HepG2 (cell line): ENCODE data around the gene POLA2. TPM values are rescaled to one million over a fixed set of nuclear protein-coding genes. Genes with fewer than 3 reads are reported as not detected.
A peak's percentile ranks its signal among the peaks of the same experiment; 100 is the strongest.

Source experiments
- ATAC-seq: fragments of 200-7000 bp; cut with Tn5 transposase; 3 replicates; pipeline ENCODE4 v1.9.1; 2020; ENCODE audit warnings: mild to moderate bottlenecking, moderate library complexity
- BruUV-seq: library from RNA; stranded (reverse); fragments of 400-500 nt; replicated peaks from 2 replicates; lab custom pipeline; 2021; lab: Mats Ljungman, UMichigan
- CTCF ChIA-PET: fragments of 300-600 bp; formaldehyde crosslinking; extraction: SDS; loops from one replicate; lab custom pipeline; 2021; ENCODE audit warnings: low total read pairs, inconsistent platforms, low intra/inter-chr PET ratio; lab: Yijun Ruan, JAX
- POLR2A ChIA-PET: fragments of 350-600 bp; sonication (Branson Sonifier 250); formaldehyde crosslinking; loops from one replicate; lab custom pipeline; 2020; ENCODE audit warnings: antibody characterized with exemption, inconsistent platforms; lab: Yijun Ruan, JAX
- DNase-seq: peaks from one replicate; pipeline ENCODE4 v3.0.0-alpha.2; 2015; ENCODE audit warnings: low spot score
- FAIRE-seq: peaks from 3 replicates; lab custom pipeline; 2011; peaks lifted over from hg19 to GRCh38; lab: Jason Lieb, UNC
- H2AFZ ChIP-seq: one replicate; pipeline ENCODE4 v1.6.1; 2011; ENCODE audit warnings: low read length, inconsistent platforms
- H3K27ac ChIP-seq: fragments of 300-600 bp; 3 replicates; pipeline ENCODE4 v1.8.0; 2011; ENCODE audit warnings: mixed run types, mild to moderate bottlenecking, mixed read lengths, low read length, inconsistent platforms; ENCODE audit not compliant: insufficient read depth; ENCODE audit errors: extremely low read length
- H3K27me3 ChIP-seq, 2 experiments: fragments of 200-600 bp in 1 of 2; 2 replicates in 1 of 2; 3 replicates in 1 of 2; pipeline versions ENCODE4 v1.6.0 to v1.8.0; 2011; ENCODE audit warnings: low read length in 2 of 2, mild to moderate bottlenecking in 2 of 2, moderate library complexity in 2 of 2, inconsistent platforms in 1 of 2; ENCODE audit not compliant: insufficient read depth in 2 of 2, control insufficient read depth in 1 of 2
- H3K36me3 ChIP-seq, 2 experiments: fragments of 200-600 bp in 1 of 2; replicated peaks in 1 of 2; 2 replicates in 1 of 2; 3 replicates in 1 of 2; pipeline versions ENCODE4 v1.5.1 to v1.8.0; 2011; ENCODE audit warnings: low read length in 2 of 2, inconsistent platforms in 1 of 2; ENCODE audit not compliant: insufficient read depth in 2 of 2, control insufficient read depth in 1 of 2
- H3K4me1 ChIP-seq: 2 replicates; pipeline ENCODE4 v1.5.1; 2012; ENCODE audit warnings: low read length, inconsistent platforms; ENCODE audit not compliant: insufficient read depth
- H3K4me2 ChIP-seq: 2 replicates; pipeline ENCODE4 v1.6.0; 2011; ENCODE audit warnings: low read depth, low read length, inconsistent platforms
- H3K4me3 ChIP-seq, 3 experiments: fragments of 200-600 bp in 1 of 3; sonication (generic), shearing (Covaris generic) in 1 of 3; replicated peaks in 1 of 3; 2 replicates each; pipeline ENCODE4 v1.5.1; 2011 to 2016; ENCODE audit warnings: low read length in 3 of 3, inconsistent platforms in 2 of 3, low read depth in 2 of 3, mild to moderate bottlenecking in 2 of 3, control low read depth in 1 of 3, mixed read lengths in 1 of 3; ENCODE audit not compliant: insufficient read depth in 1 of 3
- H3K79me2 ChIP-seq: one replicate; pipeline ENCODE4 v1.6.1; 2011; ENCODE audit warnings: low read length, inconsistent platforms; ENCODE audit not compliant: insufficient read depth
- H3K9ac ChIP-seq: 2 replicates; pipeline ENCODE4 v1.6.0; 2011; ENCODE audit warnings: mild to moderate bottlenecking, low read depth, low read length, inconsistent platforms; ENCODE audit not compliant: insufficient read depth
- H3K9me3 ChIP-seq: 2 replicates; pipeline ENCODE4 v1.5.1; 2012; ENCODE audit warnings: mild to moderate bottlenecking, low read length
- H4K20me1 ChIP-seq: 2 replicates; pipeline ENCODE4 v1.6.0; 2011; ENCODE audit warnings: inconsistent platforms, mild to moderate bottlenecking, low read length, moderate library complexity; ENCODE audit not compliant: insufficient read depth
- DPF2 ChIP-seq: sonication (generic); formaldehyde crosslinking; IDR thresholded peaks from 2 replicates; pipeline ENCODE4 v1.4.0; 2020; ENCODE audit warnings: mild to moderate bottlenecking, low read depth, missing genetic modification reagents, borderline replicate concordance
- DZIP1 ChIP-seq: sonication (generic); formaldehyde crosslinking; IDR thresholded peaks from 2 replicates; pipeline ENCODE4 v1.5.0; 2020; ENCODE audit warnings: mild to moderate bottlenecking, missing genetic modification reagents
- ELK4 ChIP-seq: sonication (generic); formaldehyde crosslinking; IDR thresholded peaks from 2 replicates; pipeline ENCODE4 v1.9.0; 2021; ENCODE audit warnings: missing genetic modification reagents, borderline replicate concordance
- GTF3A ChIP-seq: sonication (generic); formaldehyde crosslinking; conservative IDR thresholded peaks from 2 replicates; pipeline ENCODE4 v1.4.0; 2020; ENCODE audit warnings: mild to moderate bottlenecking, missing genetic modification reagents
- HNRNPLL ChIP-seq: fragments of 200-400 bp; formaldehyde crosslinking; IDR thresholded peaks from 2 replicates; pipeline ENCODE4 v1.6.1; 2017; ENCODE audit warnings: mild to moderate bottlenecking, low read depth, low read length; ENCODE audit not compliant: poor library complexity, severe bottlenecking
- SMARCE1 ChIP-seq: fragments of 450-650 bp; IDR thresholded peaks from 2 replicates; pipeline ENCODE4 v1.6.1; 2017; ENCODE audit warnings: borderline replicate concordance
- TSC22D2 ChIP-seq: sonication (generic); formaldehyde crosslinking; IDR thresholded peaks from 2 replicates; pipeline ENCODE4 v1.5.1; 2020; ENCODE audit warnings: missing genetic modification reagents, mild to moderate bottlenecking, borderline replicate concordance
- ZBTB43 ChIP-seq: sonication (generic); formaldehyde crosslinking; conservative IDR thresholded peaks from 2 replicates; pipeline ENCODE4 v1.4.0; 2020; ENCODE audit warnings: missing genetic modification reagents
- ZFP36L1 ChIP-seq: sonication (generic); formaldehyde crosslinking; IDR thresholded peaks from 2 replicates; pipeline ENCODE4 v1.8.0; 2022; ENCODE audit warnings: mild to moderate bottlenecking, missing genetic modification reagents, moderate library complexity
- ZNF513 ChIP-seq: sonication (generic); formaldehyde crosslinking; conservative IDR thresholded peaks from 2 replicates; pipeline ENCODE4 v1.5.0; 2020; ENCODE audit warnings: missing genetic modification reagents
- ZNF543 ChIP-seq: sonication (generic); formaldehyde crosslinking; IDR thresholded peaks from 2 replicates; pipeline ENCODE4 v1.4.0; 2020; ENCODE audit warnings: mild to moderate bottlenecking, missing genetic modification reagents
- ZNF580 ChIP-seq: IDR thresholded peaks from 2 replicates; pipeline ENCODE4 v1.6.1; 2016; ENCODE audit warnings: low read depth, borderline replicate concordance
- ZNF672 ChIP-seq: sonication (generic); formaldehyde crosslinking; IDR thresholded peaks from 2 replicates; pipeline ENCODE4 v1.8.1; 2022; ENCODE audit warnings: missing genetic modification reagents
- ZNF782 ChIP-seq: sonication (generic); formaldehyde crosslinking; IDR thresholded peaks from 2 replicates; pipeline ENCODE4 v1.4.0; 2020; ENCODE audit warnings: missing genetic modification reagents, mild to moderate bottlenecking, borderline replicate concordance
- WGBS: methylation state at CpG from one replicate; pipeline ENCODE4 v1.1.6; 2017; ENCODE audit warnings: low lambda C conversion rate; 5-methylcytosine and 5-hydroxymethylcytosine counted together
- in situ Hi-C: cut with HindIII; loops from 2 replicates; pipeline ENCODE4 v1.10.0; 2017; ENCODE audit warnings: low pct_unique_long_range_greater_than_20kb; ENCODE audit not compliant: extremely low pct_ligation_motif_present
- intact Hi-C: fragments of 100-400 bp; cut with micrococcal nuclease; formaldehyde crosslinking; loops from one replicate; pipeline ENCODE4 v1.10.0; 2022; ENCODE audit not compliant: unreplicated experiment
- polyA plus RNA-seq, 8 experiments: library from polyadenylated mRNA; depleted of rRNA in 3 of 8; stranded (reverse) in 7 of 8; unstranded in 1 of 8; fragments of >200 nt; fragmentation: Illumina TruSeq in 4 of 8; extraction: Trizol in 4 of 8; gene quantifications; 2 replicates each; pipeline versions ENCODE4 v1.2.1 to v1.2.3, GENCODE V29; 2011 to 2016; ENCODE audit warnings: low read depth in 4 of 8, missing spikeins in 1 of 8, mixed read lengths in 1 of 8; ENCODE audit not compliant: insufficient read depth in 1 of 8
- total RNA-seq, 5 experiments: library from RNA; depleted of rRNA; stranded (reverse); fragments of >200 nt; fragmentation: Illumina TruSeq; extraction: Trizol; gene quantifications; 2 replicates each; pipeline ENCODE4 v1.2.3, GENCODE V29; 2016; ENCODE audit warnings: low read depth in 1 of 5

The POLA2 gene
- total and polyA plus RNA-seq, 2 of the 13 experiments (the other 11 are each of a cell fraction or from before 2014, with no cell fraction given), result 9.7 to 15.6 TPM

- TF ChIP-seq DPF2 (CRISPR knock-in tag), result no peak
- no peak; the same call in 1 of the 2 replicates for TF ChIP-seq ZNF543 (CRISPR knock-in tag)
- no peak for TF ChIP-seq GTF3A (CRISPR knock-in tag)
- no peak for TF ChIP-seq SMARCE1
- TF ChIP-seq ZNF672 (CRISPR knock-in tag), result no peak
These were observed 53.6 kb downstream of the POLA2 start (continued) for GRCh38 chr11:65315204-65315865.

GRCh38 chr11:65315866-65316226 lies 54.1 kb downstream of the POLA2 start:
- peaks cover 54% of the 10 kb centered on the region for H3K4me1 ChIP-seq
- H3K36me3 ChIP-seq, result peaks cover under 1 to 7% of the 10 kb centered on the region in 2 experiments; a peak in 2 of 5 replicates
- no peak for DNase-seq
- no peaks in the 10 kb centered on the region for H3K9me3 ChIP-seq
- FAIRE-seq, result no peak
- H3K4me2 ChIP-seq, result peak overlapping the region; percentile 88
- in situ Hi-C loops (loop anchor here (5.0 kb wide), 1 partner anchor 39 kb away; no protein-coding TSS in a partner anchor), intact Hi-C loops (loop anchor here (1.0 kb wide), 2 partner anchors 14 to 41 kb away; no protein-coding TSS in a partner anchor)
- peaks cover 33% of the 10 kb centered on the region for H3K79me2 ChIP-seq
- ChIA-PET POLR2A (interaction anchor here (0.8 to 5.5 kb wide), 15 partner anchors 9 to 184 kb away, joined by 4 to 114 read pairs (median 9); partner anchors contain the start of genes DPF2, NEAT1 and POLA2), CTCF (interaction anchor here (0.7 to 4.6 kb wide), 6 partner anchors 10 to 111 kb away, joined by 3 to 139 read pairs (median 7); no protein-coding TSS in a partner anchor)
- H3K9ac ChIP-seq, result peak overlapping the region; percentile 44
- no TSS peak for BruUV-seq
- ATAC-seq, result no peak
- peaks cover 20% of the 10 kb centered on the region; the same call in 1 of the 2 replicates for H4K20me1 ChIP-seq
- H3K27ac ChIP-seq, result no peak overlapping the region
- no peak overlapping the region for H2AFZ ChIP-seq
- no peaks in the 10 kb centered on the region for H3K27me3 ChIP-seq
- WGBS, result 27% methylated on average over 8 of the region's 8 CpGs
- peak overlapping the region; percentile 88 to 100 (median 95) for H3K4me3 ChIP-seq
- TF ChIP-seq ELK4 (CRISPR knock-in tag), result no peak
- TF ChIP-seq ZNF513 (CRISPR knock-in tag), result no peak
- no peak for TF ChIP-seq ZBTB43 (CRISPR knock-in tag)
- TF ChIP-seq TSC22D2 (CRISPR knock-in tag), result peak; percentile 7; the same call in 1 of the 2 replicates
- no peak for TF ChIP-seq HNRNPLL
- no peak for TF ChIP-seq ZNF580 (CRISPR knock-in tag)
- peak; percentile 20; the same call in 1 of the 2 replicates for TF ChIP-seq ZNF782 (CRISPR knock-in tag)
- 0 out of 2 replicates have a peak, but pooled peaks have one; percentile 11 for TF ChIP-seq ZFP36L1
- TF ChIP-seq DZIP1 (CRISPR knock-in tag), result 0 out of 2 replicates have a peak, but pooled peaks have one; percentile 7
